Caki2 (cell line): ENCODE measurements around the gene FAM72D. TPM values are rescaled to one million over a fixed set of nuclear protein-coding genes. Genes with fewer than 3 reads are reported as not detected.
"Not testable (repeated sequence)": the region's sequence is repeated elsewhere in the genome, so short reads cannot be mapped to it uniquely, and the experiment has no call there.

ENCODE experiments used
- DNase-seq: peaks from one replicate; pipeline ENCODE4 v3.0.0-alpha.2; 2015; ENCODE audit warnings: low read depth
- in situ Hi-C: cut with HindIII; loops from 2 replicates; pipeline ENCODE4 v1.10.0; 2016; ENCODE audit warnings: low sequenced_read_pairs, low pct_unique_long_range_greater_than_20kb, mixed read lengths
- total RNA-seq: library from RNA; depleted of rRNA; stranded (reverse); fragments of >200 nt; shearing (Covaris generic); gene quantifications from 2 replicates; pipeline ENCODE4 v1.2.3, GENCODE V29; 2014; ENCODE audit warnings: low replicate concordance

FAM72D gene
- total RNA-seq, 1 experiment from 2014 or later = 3.5 TPM

- DNase-seq, in situ Hi-C loops: not testable (repeated sequence)
Measured at GRCh38 chr1:145078787-145079370, 16.9 kb upstream of the FAM72D start.

DNA sequence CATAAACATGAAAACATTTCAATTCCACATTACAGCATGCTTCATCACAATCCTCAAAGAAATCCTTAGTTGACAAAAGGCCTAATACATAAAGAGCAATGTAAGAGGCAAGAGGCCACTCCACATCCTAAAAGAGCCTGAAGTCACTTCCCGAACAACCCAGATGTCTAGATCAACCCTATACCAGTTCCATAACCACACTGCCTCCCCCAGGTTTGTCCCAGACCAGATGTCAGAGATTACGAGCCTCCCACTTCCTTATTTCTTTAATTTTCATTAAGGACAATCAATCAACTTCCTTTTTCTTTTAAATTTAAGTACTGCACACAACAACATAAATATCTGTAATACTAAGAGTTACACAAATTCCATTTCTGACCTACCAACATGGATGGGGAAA, 16.0 kb upstream of the FAM72D start:
- in situ Hi-C loops, DNase-seq: not testable (repeated sequence)

DNA sequence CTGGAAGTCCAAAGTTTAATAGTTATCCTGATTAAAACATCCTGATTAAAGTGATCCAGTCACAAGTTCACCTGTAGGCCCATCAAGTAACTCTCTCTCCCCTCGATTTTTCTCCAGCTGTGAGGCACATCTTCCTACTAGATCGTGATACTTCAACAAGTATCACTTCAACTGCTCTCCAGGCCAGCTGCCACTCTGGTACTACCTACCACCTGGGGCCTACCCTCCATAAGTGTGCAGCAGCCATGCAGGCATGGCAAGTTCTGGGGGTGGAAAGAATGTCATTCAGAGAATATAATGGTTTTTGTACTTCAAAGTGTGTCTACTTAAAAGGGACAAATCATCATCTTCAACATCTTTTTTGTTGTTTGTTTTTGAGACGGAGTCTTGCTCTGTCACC, 15.6 kb upstream of the FAM72D start:
- in situ Hi-C loops = not testable (repeated sequence)

DNA sequence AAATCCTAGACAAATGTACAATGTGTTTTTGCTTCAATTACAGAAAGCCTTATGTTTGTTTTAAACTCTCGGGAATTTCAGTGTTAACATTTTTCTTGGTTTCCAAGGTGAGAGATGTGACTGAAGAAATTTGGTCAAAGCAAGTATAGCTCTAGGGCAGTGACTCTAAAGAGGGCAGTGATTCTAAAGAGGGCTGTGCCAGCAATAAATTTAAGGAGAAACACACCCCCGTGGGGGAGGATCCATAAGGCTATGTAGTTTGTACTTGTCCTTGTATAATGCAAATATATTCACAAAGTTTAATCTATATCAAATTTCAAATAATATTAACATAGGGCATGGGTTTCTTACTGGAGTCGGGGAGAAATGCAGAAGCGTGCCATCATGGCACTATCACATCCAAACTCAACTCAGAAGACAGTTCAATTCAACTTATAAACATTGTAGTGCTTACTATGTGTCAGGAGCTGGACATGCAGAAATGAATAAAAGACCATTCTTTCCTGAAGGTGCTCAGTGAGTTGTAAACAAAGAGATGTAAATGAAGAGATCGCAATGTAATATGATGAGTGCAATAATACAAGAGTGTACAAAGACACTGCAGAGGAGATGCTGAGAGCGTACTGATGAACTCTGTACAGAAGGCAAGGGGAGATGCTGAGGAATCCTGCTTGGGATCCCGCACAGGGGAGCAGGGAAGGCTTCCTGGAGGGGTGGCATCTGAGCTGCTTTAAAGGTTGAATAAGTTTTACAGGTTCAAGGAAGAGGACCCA, 13.1 kb upstream of the FAM72D start:
- in situ Hi-C loops, DNase-seq: not testable (repeated sequence)

More for the DNA sequence above, 15.6 kb upstream of the FAM72D start:
- not testable (repeated sequence) for DNase-seq

GRCh38 chr1:145093517-145094149, 2.1 kb upstream of the FAM72D start:
- in situ Hi-C loops = not testable (repeated sequence)

GRCh38 chr1:145094655-145095211, 1.0 kb upstream of the FAM72D start:
- DNase-seq, in situ Hi-C loops: not testable (repeated sequence)

More at GRCh38 chr1:145093517-145094149, 2.1 kb upstream of the FAM72D start:
- DNase-seq = peak; percentile 5

DNA sequence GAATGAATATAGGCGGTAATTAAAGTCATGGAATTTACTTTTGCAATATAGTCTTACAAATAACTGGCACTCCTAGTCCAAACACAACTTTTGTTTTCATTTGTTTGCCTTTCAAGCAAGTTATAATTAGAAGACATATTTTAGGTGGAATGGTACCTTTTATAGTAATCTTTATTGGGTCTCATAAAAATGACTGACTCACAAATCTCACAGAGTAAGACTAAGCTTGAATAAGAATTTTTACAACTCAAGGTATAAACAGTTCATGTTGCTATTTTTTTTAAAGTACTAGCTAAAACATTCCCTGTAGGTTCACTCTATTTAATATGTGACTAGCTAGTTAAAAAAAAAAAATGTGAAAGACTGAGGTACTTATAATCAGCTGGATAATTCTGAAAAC, 6.0 kb downstream of the FAM72D start:
- DNase-seq, in situ Hi-C loops: not testable (repeated sequence)

- in situ Hi-C loops, DNase-seq: not testable (repeated sequence)
Measured at GRCh38 chr1:145103294-145103693, 7.5 kb downstream of the FAM72D start.

- DNase-seq, in situ Hi-C loops: not testable (repeated sequence)
Measured at GRCh38 chr1:145111674-145112073, 15.9 kb downstream of the FAM72D start.

- in situ Hi-C loops, DNase-seq: not testable (repeated sequence)
Measured at GRCh38 chr1:145112703-145113102, 16.9 kb downstream of the FAM72D start.

GRCh38 chr1:145114560-145115057, 18.8 kb downstream of the FAM72D start:
- in situ Hi-C loops, DNase-seq: not testable (repeated sequence)

DNA sequence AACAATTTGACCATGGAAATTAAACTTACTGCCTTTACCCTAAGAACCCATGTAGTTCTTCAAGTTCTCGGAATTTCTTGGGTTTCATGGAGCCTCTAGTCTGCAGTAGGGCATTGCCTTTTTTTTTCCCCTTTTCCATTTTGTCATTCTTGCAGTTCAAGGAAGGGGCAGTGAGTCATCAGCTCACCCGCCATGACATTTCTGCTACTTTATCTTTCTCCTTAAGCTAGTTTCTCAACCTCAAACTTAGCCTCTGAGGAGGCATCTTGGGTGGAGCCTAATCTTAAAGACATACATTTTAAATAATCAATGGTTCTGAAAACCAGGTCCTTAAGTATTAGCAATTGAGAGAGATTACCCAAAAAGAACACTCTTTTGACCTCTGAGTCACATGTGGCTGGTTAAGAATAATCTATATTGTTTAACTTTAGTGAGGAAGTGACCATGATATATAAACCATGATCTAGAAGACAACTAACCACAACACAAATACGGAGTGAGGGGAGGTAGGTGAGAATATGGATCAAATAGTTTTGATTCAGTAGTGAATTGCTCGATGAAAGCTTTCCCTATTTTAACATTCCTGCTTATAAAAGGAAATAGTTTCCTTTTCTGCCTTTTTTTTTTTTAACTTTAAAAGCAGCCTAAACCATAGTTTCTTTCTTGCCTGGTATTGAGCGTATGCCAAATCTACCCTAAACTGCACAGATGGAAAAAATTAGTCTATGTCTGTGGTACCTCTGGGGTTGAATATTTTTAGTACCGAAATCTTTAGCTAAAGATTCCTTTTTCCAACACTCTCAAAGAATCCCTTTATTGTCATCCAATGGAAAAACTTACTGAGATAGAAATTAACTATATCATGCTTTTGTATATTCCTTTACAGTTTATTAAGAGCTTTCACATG, 20.1 kb downstream of the FAM72D start:
- in situ Hi-C loops, DNase-seq: not testable (repeated sequence)

GRCh38 chr1:145119842-145120241, 24.1 kb downstream of the FAM72D start:
- in situ Hi-C loops, DNase-seq: not testable (repeated sequence)

DNA sequence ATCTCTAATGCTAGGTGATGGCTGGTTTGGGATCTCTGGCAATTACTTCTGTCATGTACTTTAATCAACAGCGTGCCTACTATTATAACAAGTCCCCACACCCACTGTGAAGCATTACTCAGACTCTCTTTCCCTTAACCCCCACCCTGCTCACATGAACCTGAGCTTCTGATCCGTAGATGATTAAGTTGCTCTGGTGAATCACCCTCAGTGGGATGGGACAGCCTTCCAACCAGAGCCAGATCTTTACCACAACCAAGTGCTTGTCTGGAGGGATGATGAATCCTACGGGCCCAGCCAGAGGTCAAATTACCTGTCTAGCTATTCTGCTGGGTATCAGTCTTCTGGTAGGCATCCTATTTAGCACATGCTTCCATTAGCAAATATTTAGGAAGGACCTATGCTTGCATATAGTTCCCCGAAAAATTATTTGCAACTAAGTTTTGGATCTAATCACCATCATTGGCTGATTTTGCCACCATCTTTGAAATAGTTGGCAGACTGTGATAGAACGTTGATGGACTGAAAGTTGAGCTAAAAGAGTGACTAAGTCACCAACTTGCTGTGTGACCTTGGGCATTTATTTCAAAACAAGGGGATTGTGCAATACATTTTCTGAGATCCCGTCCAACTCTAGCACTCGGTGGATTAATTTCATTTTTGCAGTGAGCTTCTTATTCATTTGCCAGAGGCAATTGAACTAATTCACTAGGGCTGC, 26.7 kb downstream of the FAM72D start:
- in situ Hi-C loops, DNase-seq: not testable (repeated sequence)

DNA sequence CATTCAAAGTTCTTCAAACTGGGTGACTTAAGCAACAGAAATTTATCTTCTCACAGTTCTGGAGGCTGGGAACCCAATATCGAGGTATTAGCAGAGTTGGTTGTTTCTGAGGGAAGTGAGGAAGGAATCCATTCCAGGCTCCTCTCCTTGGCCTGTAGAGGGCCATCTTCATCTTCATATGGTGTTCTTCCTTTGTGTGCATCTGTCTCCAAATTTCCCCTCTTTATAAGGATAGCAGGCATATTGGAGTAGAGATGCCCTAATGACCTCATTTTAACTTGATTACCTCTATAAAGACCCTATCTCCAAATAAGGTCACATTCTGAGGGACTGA, 27.3 kb downstream of the FAM72D start:
- DNase-seq, in situ Hi-C loops: not testable (repeated sequence)

- DNase-seq, in situ Hi-C loops: not testable (repeated sequence)
Measured at GRCh38 chr1:145123992-145124641, 28.3 kb downstream of the FAM72D start.

GRCh38 chr1:145125112-145125511, 29.3 kb downstream of the FAM72D start:
- DNase-seq, in situ Hi-C loops: not testable (repeated sequence)
